Measurements from ENCODE around the gene TCHP. TPM values are rescaled to one million over a fixed set of nuclear protein-coding genes. Genes with fewer than 3 reads are reported as not detected.

Gene TCHP
- total RNA-seq, 1 donor = 11.5 TPM

DNA sequence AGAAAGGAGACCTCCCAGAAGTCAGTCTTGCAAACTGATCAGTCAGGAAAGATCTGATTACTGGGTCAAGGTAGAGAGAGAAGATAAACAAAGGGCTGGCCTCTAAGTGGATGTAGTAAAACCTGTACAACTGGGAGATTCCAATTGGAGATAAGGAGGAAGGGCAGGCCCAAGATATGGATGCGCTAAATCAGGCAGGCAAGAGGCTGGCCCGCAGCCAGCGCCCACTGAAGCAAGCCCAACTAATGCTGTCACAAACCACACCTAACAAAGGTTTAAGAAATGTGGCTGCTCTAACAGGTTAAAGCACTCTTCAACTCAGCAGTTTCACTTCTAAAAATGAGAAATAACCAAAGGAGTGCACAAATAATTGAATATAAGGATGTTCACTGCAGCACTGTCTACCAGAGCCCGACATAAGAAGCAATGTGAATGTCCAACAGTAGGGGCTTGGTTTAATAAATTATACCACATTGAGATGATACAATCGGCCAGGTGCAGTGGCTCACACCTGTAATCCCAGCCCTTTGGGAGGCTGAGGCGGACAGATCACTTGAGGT is 24.4 kb upstream of the TCHP start:
- TF ChIP-seq, protein P1, sequence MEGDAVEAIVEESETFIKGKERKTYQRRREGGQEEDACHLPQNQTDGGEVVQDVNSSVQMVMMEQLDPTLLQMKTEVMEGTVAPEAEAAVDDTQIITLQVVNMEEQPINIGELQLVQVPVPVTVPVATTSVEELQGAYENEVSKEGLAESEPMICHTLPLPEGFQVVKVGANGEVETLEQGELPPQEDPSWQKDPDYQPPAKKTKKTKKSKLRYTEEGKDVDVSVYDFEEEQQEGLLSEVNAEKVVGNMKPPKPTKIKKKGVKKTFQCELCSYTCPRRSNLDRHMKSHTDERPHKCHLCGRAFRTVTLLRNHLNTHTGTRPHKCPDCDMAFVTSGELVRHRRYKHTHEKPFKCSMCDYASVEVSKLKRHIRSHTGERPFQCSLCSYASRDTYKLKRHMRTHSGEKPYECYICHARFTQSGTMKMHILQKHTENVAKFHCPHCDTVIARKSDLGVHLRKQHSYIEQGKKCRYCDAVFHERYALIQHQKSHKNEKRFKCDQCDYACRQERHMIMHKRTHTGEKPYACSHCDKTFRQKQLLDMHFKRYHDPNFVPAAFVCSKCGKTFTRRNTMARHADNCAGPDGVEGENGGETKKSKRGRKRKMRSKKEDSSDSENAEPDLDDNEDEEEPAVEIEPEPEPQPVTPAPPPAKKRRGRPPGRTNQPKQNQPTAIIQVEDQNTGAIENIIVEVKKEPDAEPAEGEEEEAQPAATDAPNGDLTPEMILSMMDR (IDR thresholded peaks at IDR 0.05; ENCODE audit: insufficient read depth, low read length) = no peak
- H3K4me3 ChIP-seq (ENCODE audit: low read depth, low read length) = no peak overlapping the region
- DNase-seq (ENCODE audit: low read depth) = no peak

DNA sequence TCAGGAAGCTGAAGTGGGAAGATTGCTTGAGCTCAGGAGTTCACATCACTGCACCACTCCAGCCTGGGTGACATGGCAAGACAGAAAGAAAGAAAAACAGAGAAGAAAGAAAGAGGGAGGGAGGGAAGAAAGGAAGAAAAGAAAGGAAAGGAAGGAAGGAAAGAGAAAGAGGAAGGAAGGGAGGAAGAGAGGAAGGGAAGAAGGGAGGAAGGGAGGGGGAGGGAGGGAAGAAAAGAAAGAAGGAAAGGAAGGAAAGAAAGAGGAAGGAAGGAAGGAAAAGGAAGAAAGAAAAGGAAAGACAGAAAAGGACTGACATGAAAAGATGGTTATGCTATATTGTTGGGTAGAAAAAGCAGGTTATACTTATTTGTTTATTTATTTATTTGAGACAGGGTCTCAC is 23.7 kb upstream of the TCHP start:
- DNase-seq (ENCODE audit: low read depth) = no peak
- H3K4me3 ChIP-seq (ENCODE audit: low read depth, low read length) = no peak overlapping the region
- TF ChIP-seq, protein P1 (IDR thresholded peaks at IDR 0.05; ENCODE audit: insufficient read depth, low read length) = no peak

DNA sequence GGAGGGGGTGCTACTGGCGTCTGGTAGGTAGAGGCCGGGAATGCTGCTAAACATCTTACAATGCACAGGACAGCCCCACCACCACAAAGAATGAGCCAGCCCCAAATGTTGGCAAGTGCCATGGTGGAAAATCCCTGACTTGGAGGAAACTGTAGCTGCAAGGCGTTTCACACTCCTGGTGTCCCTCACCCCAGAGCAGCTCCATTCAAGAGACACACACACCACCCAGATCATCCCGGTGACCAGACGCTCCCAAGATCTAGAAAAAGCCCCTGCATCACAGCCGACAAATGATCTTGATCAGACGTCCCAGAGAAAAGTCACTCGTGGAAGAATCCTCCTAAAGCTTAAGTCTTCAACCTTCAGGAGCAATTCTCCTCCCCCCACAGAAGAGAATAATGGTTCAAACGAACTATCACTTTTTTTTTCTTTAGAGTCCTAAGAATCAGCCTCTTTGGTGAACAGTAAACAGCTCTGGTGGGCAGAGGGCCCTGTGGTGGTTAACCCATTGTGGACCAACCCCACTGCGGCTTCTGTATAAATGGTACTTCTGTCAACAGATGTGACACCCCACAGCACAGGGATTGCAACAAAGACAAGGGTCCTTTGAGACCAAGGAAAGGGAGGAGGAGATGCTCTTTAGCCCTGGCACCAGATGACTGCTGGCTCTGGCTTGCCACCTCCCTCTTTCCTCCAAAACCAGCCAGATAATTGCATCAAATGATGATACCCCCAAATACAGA is 22.4 kb upstream of the TCHP start:
- no peak overlapping the region for H3K4me3 ChIP-seq (ENCODE audit: low read depth, low read length)
- TF ChIP-seq, protein P1 (IDR thresholded peaks at IDR 0.05; ENCODE audit: insufficient read depth, low read length) = no peak
- DNase-seq (ENCODE audit: low read depth) = no peak

DNA sequence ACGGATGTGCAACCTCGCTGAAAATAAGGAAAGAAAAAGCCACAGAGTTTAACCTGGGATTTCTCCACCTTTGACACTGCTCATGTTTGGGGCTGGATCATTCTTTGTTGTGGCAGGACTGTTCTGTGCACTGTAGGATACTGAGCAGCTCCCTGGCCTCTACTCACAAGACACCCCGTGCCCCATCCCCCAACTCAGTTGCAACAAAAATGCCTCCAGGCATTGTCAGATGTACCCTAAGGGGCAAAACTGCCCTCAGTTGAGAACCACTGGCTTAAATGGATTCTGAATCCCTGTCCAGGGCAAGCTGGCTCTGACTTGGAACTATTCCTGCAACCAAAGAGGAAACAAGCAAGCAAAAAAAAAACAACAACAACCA is 21.8 kb upstream of the TCHP start:
- DNase-seq (ENCODE audit: low read depth) = no peak
- no peak overlapping the region for H3K4me3 ChIP-seq (ENCODE audit: low read depth, low read length)
- TF ChIP-seq, protein P1 (IDR thresholded peaks at IDR 0.05; ENCODE audit: insufficient read depth, low read length) = no peak

DNA sequence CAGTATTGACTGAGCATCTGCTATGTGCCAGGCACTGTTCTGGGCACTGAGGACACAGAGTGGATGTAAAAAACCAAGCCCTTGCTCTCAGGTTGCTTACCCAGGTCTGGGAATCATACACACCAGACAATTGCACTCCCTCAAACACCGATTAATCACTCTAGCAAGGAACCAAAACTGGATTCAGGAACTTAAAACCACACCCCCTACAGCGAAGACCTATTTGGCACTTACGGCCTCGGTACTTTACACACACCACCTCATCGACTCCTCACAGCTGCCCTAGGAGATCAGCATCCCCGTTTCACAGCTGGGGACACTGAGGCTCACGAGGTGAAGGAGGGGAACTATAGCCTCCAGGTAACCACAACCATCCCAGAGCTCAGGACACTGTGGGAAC is 21.3 kb upstream of the TCHP start:
- peak overlapping the region; percentile 88 for H3K4me3 ChIP-seq (ENCODE audit: low read depth, low read length)
- no peak for DNase-seq (ENCODE audit: low read depth)
- TF ChIP-seq, protein P1 (IDR thresholded peaks at IDR 0.05; ENCODE audit: insufficient read depth, low read length) = no peak

DNA sequence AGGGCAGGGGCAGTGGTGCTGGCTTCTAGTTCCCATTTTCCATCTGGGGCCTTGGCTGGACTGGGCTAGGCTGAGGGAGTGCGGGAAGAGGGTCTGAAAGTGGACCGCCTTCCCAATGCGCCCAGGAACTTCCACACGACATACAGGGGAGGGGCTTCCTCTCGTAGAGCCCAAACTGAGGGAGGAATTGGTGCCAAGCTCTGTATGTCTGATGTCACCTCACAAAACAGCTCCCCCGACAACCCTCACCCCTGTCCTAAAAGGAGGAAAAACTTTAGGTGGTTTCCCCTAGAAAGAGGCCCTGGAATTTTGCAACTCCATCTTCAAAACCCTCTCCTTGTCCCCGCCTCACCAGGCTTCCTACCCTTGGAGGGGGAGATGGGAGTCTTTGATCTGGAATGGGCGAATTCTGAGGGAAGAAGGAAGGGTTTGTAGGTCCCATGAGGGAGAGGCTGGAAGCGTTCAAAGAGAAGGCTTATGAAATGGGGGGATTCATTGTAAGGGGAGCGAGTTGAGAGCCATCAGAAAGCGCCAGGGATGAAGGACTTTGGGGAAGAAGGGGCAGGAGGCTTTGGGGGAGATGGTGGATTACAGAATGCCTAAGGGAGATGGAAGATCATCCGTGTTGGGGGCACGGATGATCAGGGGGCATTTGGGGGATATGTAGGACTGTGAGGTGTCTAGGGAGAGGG is 20.6 kb upstream of the TCHP start:
- TF ChIP-seq, protein P1 (IDR thresholded peaks at IDR 0.05; ENCODE audit: insufficient read depth, low read length) = no peak
- peak overlapping the region; percentile 88 for H3K4me3 ChIP-seq (ENCODE audit: low read depth, low read length)
- peak; percentile 26 for DNase-seq (ENCODE audit: low read depth)
